GM19240 (cell line): ENCODE measurements around the gene DPH3.

Source experiments
- DNase-seq: peaks from one replicate; pipeline ENCODE4 v3.0.0; 2011; ENCODE audit warnings: low spot score; ENCODE audit not compliant: insufficient read length

Gene DPH3

DNA sequence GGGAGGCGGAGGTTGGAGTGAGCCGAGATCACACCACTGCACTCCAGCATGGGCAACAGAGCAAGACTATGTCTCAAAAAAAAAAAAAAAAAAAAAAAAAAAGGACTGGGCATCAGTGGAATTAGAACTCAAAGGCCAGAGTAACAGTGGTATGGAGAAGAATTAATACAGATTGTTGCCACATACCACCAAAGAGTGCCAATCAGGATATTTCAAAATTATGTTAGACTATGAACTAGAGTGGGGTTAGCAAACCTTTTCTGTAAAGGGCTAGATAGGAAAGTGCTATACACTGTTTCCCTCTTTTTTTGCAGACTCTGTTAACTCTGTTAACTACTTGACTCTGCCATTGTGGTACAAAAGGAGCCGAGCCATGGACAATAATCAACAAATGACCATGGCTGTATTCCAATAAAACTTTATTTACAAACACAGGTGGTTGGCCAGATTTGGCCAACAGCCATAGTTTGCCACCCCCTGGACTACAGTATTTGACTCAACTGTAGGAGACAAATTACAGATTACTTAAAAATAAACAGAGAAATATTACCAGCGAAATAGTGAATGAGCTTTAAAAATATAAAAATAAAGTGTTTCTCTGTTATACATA lies 28.6 kb downstream of the DPH3 start:
- no peak for DNase-seq

DNA sequence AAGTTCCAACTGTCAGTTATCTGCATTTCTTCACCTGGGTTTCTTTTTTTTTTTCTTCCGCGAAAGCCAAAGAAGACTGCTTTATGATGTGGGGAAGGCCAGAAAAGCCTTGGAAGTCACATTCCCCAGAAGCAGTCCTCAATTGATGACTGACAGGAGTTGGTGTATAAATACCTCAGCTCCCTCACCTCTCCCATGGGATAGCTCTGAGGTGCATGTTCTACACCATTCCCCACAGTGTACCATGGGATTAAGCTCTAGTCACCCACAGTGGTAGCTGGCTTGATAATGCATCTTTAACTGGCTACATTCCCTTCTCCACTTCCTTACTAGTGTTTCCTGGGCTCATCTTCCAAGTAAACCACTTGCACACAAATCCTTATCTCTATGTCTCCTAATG lies 30.5 kb downstream of the DPH3 start:
- no peak for DNase-seq

DNA sequence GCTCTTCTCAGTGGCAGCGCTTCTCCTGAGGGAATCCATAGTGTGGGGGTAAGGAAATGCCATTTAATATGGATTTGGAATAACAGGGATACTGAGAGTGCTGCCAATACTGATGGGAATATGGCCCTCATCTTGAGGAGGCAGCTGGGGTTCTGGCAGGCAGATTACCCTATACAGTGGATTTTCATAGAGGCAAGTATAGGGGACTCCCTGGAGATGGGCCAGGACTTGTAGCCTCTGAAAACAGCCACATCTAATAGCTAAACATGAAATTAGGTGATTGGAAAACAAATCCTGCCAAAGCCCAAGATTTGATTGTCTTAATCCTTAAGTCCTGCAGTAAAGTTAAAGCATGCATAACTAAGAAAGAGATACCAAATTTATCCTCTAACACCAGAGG lies 30.9 kb downstream of the DPH3 start:
- DNase-seq: no peak

DNA sequence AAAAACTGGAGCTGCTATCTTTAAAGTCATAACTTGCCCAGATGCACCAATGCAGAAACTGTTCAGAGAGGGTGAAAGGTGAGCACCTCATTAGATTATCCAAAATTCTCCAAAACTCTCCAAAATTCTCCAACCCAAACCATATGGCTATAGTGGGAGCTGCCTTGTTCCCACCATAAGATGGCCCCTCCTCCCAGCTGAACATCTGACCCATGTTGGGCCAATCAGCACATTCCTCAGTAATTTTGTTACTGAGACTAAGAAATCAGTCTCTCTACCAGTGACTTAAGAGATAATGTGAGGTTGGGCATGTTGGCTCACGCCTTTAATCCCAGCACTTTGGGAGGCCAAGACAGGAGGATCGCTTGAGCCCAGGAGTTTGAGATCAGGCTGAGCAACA lies 32.8 kb downstream of the DPH3 start:
- no peak for DNase-seq

DNA sequence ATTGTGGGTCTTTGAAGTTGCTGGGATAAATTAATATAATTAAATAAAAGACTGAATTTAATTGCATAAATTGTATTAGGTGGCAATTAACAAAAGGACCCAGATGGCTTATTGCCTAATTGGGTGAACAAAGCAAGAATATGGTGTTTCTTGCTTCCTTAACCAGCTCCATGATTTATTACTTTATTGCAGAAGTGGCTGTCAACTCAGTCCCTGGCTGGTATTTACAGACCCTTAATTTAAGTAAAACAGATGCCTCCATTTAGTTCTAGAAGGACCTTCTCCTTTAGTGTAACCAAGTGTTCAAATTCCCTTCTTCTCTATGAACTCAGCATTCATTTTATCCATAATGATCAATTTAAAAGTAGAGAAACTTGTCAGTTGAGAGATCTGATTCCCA lies 35.1 kb downstream of the DPH3 start:
- DNase-seq: no peak

DNA sequence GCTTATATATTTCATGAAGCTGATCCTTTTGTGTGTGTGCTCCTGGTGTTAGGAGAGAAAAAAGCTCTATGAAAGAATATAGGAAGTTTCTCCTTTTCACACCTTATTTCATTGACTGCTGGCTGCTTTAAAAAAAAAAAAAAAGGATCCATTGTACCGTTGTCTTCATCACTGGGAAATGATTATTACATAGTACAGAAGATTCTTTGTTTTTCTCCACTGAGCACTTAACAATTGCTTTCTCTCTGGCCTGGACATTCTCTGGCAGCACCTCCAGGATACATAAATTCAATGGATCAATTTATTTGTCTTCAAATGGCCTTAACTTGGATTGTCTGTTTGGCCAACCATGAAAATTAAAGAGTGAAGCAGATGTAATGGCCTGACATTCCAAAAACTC lies 37.2 kb downstream of the DPH3 start:
- DNase-seq: no peak

DNA sequence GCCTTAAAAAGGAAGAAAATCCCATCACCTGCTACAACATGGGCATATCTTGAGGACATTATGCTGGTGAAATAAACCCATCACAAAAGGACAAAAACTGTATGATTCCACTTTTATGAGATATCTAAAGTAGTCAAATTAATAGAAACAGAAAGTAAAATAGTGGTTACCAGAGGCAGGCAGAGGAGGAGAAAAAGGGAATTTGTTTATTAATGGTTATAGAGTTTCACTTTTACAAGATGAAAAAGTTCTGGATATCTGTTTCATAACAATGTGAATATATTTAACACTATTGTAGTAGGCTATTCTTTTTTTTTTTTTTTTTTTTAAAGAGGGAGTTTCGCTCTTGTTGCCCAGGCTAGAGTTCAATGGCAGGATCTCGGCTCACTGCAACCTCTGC lies 40.4 kb downstream of the DPH3 start:
- DNase-seq: no peak

DNA sequence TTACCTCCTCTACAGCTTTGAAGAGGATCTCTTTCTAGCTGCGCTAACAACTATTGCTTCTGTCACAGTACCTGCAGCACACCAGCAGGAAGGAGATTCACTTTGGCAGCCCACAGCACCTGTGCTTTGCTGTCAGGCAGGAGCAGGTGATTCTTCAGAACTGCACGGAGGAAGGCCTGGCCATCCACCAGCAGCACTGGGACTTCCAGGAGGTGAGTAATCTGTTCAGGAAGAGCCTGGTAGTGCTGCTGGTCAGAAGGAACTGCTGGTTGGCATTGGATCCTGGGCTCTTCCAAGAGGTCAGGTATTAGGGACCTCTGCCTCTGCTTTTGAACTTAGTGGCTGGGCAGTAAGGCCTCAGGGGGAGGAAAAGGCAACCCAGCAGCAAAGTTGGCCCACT lies 42.2 kb downstream of the DPH3 start:
- no peak for DNase-seq

DNA sequence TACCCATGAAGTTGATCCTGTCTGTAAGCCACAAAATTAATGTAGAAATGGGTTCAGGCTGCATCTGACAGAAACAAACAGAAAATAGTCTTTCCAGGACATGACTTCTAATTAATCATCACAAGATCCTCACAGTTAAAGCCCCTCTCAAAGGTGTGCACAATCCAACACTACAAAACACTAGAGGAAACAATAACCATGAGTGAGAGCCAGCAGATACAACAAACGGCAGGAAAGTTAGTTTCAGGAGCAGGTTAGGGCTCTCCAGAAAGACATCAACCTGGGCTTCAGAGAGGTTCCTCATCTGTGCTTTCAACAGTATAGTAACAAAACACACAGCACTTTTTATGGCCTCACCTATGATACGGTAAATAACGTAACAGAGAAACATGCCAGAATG lies 42.8 kb downstream of the DPH3 start:
- DNase-seq: no peak

DNA sequence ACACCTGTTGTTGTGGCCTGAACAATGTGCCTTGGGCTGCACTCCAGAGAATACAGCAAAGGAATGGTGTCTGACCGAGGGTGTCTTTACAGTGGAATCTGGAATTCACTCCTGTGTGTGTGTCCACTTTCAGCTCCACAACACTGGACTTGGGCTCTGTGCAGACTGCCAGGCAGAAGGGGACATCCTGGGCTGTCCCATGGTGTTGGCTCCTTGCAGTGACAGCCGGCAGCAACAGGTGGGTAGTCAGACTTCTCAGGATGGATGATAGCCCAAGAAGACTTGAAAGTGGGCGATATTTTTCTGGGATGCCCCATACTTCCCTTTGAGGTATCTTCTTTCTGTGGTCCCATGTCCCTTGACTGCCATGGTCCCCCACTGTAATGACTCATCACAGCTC lies 45.0 kb downstream of the DPH3 start:
- DNase-seq: no peak

DNA sequence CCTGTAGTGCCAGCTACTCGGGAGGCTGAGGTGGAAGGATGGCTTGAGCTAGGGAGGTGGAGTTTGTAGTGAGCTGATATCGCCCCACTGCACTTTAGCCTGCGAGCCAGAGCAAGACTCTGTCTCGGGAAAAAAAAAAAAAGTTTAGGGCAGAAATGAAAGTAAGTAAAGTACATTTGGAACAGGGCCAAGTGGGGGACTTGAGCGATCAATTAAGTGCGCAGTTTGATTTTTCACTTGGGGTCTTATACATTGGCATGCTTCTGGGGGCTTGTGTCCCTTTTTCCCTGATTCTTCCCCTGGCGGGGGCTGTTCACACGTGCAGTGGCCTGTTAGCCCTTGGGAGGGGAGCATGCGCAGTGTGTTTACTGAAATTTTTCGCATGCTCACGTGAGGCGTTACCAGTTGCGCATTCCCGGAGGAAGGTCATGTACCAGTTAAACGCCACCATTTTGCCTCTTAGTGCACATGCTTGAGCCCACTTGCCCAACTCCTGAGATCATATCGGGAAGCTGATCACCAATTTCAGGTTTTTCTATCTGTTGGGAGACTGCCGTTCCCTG lies 48.3 kb downstream of the DPH3 start:
- no peak for DNase-seq

DNA sequence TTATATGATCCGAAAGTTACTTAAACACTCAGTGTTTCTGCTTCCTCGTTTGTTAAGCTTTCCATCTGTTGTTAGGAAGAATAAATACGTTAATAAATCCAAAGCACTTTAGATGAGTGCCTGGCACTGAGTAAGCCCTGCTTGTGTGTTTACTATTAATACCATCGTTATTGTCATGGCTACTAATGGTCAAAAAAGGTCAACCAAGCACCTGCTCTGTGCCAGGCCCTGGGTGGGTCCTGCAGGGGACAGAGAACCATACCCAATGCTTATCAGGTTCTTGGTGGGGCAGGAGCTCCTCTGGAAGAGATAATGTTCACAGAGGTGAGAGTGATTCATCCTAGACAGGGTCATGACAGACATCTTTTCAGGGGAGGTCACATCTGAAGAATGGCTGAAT lies 50.4 kb downstream of the DPH3 start:
- DNase-seq: no peak

DNA sequence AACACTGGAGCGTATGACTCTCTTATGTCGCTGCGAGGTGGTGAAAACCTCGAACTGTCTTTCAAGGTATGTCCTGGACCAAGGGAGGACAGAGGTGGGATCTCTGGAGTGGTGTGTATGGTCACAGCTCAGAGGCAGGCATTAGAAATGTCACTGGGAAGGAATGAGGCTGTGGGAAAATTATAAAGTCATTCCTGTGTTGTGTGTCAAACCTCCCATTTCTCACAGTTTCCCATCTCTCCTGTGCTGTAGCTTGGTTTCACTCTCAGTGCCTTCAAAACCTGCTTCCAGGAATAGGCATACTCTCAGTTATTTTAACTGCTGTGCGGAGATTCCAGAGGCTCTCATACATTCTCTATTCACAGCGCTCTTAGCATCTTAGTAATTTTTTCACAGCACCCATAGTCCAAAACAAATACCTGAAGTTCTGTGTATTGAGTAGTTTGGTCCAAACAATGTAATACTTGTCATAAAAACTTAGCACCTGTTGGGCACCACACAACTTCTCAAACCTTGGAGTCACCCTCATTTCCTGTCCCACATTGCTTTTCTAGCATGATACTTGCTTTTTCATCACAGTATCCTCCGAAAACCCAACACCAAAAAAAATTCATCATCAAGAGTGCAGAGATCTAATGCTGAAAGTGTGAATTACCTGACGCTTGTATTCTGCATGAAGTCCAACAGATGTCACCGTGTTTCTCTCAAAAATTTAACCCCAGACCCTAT lies 53.4 kb downstream of the DPH3 start:
- no peak for DNase-seq
